Peyer's patch (tissue), 4 donors: ENCODE results near the gene HTR7.
"Not testable (repeated sequence)": the region's sequence is repeated elsewhere in the genome, so short reads cannot be mapped to it uniquely, and the experiment has no call there.

Experiments used
- CTCF ChIP-seq, 6 experiments: fragments of 450-650 bp in 4 of 6; fragments of 200-600 bp in 2 of 6; sonication (generic) in 1 of 6; IDR thresholded peaks; one replicate each; pipeline ENCODE4 v1.5.1; 2017 to 2019; ENCODE audit warnings: antibody characterized with exemption in 6 of 6, mild to moderate bottlenecking in 3 of 6, moderate library complexity in 1 of 6
- POLR2A ChIP-seq, 2 donors: fragments of 450-650 bp; IDR thresholded peaks; one replicate each; pipeline ENCODE4 v1.5.1; 2017; ENCODE audit warnings: antibody characterized with exemption in 2 of 2, mild to moderate bottlenecking in 2 of 2, moderate library complexity in 2 of 2

- TF ChIP-seq CTCF, POLR2A (IDR thresholded peaks at IDR 0.05): not testable (repeated sequence)
Measured at GRCh38 chr10:90807106-90807505, 50.7 kb downstream of the HTR7 start.
